ENCODE measurements around the gene FLNA.
"Not testable (repeated sequence)": the region's sequence is repeated elsewhere in the genome, so short reads cannot be mapped to it uniquely, and the experiment has no call there.

The FLNA gene

DNA sequence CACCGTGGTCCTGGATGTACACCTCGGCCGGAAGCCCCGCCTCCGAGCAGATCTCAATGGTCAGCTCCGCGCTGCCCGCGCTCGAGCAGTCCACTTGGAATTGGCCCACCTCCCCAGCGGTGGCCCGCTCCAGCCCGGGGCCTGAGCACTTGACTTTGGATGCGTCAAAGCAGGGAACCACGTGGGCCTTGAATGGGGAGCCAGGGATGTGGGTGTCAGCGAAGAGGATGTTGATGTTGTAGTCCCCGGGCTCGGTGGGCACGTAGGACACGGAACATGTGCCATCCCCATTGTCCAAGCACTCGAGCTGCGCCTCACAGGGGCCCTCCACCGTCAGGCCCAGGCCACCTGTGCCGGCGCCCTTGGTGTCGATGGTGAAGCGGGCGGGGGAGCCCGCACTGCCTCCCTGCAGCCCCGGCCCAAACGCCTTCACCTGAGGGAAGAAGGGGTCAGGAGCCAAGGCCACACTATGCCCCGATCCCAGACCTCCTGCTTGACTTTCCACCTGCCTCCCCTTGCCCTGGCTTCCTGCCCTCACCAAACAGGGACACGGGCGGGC lies 14.2 kb downstream of the FLNA start:
- DNase-seq (ENCODE audit: low spot score), result no peak

DNA sequence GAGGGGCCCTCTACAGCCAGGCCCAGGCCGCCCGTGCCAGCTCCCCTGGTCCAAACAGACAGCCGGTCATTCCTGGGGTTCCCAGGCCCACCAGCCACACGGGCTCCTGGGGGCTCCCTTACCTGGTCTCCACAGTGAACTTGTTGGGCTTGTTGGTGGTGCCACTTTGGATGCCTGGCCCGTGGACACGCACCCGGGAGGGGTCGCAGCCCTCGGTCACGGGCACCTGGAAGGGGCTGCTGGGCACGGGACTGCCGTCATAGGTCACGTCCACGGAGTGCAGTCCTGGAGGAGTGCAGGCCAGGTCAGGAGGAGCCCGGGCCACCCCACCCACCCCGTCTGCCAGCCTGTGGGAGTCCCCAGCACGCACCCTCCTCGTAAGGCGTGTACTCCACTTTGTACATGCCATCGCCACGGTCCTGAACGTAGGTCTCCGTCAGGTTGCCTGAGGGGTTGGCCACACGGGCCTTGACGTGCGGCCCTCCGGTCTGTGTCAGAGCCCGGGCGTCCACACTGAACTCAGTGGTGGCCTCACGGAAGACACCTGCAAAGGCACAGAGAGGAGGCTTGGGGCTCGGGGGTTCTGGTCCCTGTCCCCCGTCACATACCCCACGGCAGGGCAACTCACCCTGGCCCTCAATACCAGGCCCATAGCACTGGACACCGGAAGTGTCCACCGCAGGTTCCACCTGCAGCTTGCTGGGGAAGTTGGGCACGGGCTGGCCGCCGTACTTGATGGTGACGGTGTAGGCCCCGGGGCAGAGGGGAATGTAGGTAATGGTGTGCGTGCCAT lies 14.9 kb downstream of the FLNA start:
- DNase-seq (ENCODE audit: low spot score), result no peak

- DNase-seq (ENCODE audit: low spot score), result no peak
Measured at GRCh38 chrX:154358829-154359228, 15.6 kb downstream of the FLNA start.

GRCh38 chrX:154358011-154358410 lies 16.4 kb downstream of the FLNA start:
- no peak for DNase-seq (ENCODE audit: low spot score)

DNA sequence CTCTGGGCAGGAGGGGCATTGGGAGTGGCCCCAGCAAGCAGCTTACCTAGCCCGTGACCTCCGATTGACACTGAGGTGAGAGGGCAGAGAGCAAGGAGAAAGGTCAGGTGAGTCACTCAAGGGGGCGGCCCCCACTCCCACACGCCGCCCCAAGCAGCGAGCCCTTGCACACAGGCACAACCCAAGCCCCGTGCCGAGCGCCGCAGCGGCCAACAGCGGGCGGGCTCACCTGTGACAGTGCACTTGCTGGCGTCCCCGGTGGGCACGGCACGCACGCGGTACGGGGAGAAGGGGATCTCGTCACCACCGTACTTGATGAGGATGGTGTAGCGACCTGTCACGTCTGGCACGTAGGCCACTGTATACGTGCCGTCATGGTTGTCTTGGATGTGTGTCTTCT lies 17.2 kb downstream of the FLNA start:
- DNase-seq (ENCODE audit: low spot score), result no peak

- no peak for DNase-seq (ENCODE audit: low spot score)
Measured at GRCh38 chrX:154356596-154356995, 17.8 kb downstream of the FLNA start.

- DNase-seq (ENCODE audit: low spot score), result no peak
Measured at GRCh38 chrX:154355776-154356140, 18.7 kb downstream of the FLNA start.

- no peak for DNase-seq (ENCODE audit: low spot score)
Measured at GRCh38 chrX:154355094-154355775, 19.2 kb downstream of the FLNA start.

DNA sequence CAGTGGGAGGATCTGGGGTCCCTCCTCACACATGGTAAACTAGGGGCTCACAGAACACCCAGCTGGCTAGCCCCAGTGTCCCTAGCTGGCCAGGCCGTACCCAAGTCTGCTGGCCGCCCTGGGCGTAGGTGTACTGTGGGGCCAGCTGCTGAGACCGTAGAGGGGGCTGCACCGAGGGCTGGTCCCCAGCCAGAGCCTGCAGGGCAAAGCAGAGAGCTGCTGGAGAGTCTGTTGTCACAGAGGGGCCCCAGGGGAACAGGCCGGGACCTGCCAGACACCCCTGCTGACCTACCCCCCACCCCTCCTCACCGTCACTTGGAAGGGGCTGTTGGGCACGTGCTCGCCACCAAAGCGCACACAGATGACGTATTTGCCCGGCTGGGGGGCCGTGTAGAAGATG lies 19.9 kb downstream of the FLNA start:
- no peak for DNase-seq (ENCODE audit: low spot score)

GRCh38 chrX:154354013-154354412 lies 20.4 kb downstream of the FLNA start:
- no peak for DNase-seq (ENCODE audit: low spot score)

- DNase-seq (ENCODE audit: low spot score), result no peak
Measured at GRCh38 chrX:154353172-154353843, 21.1 kb downstream of the FLNA start.

- DNase-seq (ENCODE audit: low spot score), result no peak
Measured at GRCh38 chrX:154352466-154352865, 22.0 kb downstream of the FLNA start.

GRCh38 chrX:154352012-154352401 lies 22.4 kb downstream of the FLNA start:
- no peak for DNase-seq (ENCODE audit: low spot score)

DNA sequence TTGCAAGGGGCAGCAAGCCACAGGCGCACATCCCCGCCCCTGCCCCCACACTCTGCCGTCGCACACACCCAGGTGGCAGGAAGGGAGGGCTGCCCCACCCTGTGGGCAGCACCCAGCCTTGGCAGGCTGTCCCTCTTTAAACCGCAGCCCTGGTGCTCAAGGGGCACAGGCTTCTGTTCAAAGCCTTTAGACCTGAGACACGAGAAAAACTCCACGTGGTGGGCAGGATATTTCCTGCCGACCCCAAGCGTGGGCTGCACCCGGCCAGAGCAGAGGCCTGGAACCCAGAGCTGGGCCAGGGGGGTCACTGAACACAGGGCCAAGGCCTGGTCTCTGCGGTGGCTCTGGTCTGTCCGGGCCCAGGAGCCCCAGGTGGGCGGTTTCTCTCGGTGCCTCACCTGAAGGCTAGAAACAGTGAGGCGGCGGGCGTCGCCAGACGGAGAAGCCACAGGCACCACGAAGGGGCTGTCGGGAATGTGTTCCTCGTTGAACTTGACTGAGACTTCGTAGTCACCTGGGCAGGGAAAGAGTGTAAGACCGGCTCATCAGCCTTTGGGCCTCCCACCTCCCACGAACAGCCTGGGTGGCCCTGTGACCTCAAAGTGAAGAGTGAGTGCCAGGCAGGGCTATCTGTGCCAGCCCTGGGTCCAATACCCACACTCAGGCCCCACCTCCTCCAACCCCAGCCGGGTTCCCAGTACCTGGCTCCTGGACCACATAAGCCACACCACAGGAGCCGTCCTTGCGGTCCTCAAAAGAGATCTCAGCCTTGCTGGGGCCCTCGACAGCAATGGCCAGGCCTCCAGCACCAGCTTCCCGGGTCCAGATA lies 23.0 kb downstream of the FLNA start:
- DNase-seq (ENCODE audit: low spot score), result no peak

DNA sequence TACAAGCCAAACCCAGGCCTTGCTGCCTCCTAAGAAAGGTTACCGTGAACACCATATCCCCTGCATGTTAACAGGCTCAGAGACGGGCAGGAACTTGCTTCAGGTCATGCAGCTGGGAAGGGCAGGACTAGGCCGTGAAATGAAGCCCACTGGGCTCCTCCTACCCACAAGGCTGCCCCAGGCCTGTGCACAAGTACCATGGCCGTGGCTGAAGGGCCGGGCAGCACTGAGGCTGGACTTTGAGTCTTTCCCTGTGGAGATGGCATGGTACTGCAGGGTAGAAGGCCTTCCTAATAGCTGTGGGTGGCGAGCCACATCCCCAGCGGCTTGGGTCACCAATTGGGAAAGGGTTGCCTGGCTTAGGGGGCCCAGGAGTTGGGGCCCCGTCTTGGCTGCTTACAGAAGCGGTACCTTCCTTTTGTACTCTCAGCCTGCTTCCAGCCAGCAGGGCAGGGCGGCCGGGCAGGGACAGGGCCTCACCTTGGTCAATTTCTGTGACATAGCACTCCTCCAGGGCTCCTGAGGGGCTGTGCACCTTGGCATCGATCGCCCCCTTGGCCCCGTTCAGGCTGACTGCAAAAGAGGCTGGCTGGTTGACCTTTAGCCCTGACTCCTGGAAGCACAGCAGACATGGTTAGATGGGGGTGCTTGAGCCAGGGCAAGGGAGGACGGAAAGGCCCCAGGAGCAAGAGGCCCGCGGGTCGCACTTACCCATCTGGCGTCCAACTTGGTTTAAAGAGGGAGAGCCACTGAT lies 23.8 kb downstream of the FLNA start:
- DNase-seq (ENCODE audit: low spot score), result no peak

- no peak for DNase-seq (ENCODE audit: low spot score)
Measured at GRCh38 chrX:154349979-154350378, 24.5 kb downstream of the FLNA start.

GRCh38 chrX:154349359-154349935 lies 25.0 kb downstream of the FLNA start:
- no peak for DNase-seq (ENCODE audit: low spot score)

- no peak for DNase-seq (ENCODE audit: low spot score)
Measured at GRCh38 chrX:154348646-154349358, 25.6 kb downstream of the FLNA start.

DNA sequence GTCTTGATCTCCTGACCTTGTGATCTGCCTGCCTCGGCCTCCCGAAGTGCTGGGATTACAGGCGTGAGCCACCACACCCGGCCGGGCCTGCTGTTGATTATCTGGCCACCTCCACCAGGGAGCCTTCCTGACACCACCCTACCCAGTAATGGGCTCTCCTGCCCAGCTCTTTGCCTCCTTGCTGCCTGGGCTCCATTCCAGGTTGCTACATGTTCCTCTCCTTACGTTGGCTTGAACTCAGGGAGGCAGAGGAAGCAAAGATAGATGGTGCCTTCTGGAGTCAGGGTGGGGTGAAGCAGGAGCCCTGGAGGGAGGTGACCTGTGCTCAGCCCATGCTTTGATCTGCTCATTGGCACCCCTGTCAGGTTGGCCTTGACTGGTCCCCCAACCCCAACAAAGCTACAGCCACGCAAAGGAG lies 26.3 kb downstream of the FLNA start:
- no peak for DNase-seq (ENCODE audit: low spot score)

- not testable (repeated sequence) for DNase-seq (ENCODE audit: low spot score)
Measured at GRCh38 chrX:154343620-154344019, 30.8 kb downstream of the FLNA start.
